SK-N-SH (cell line): ENCODE data around the gene PCSK6.

Experiments
- FOXM1 ChIP-seq: IDR thresholded peaks from 2 replicates; pipeline ENCODE4 v1.4.0; 2012; ENCODE audit warnings: low read depth, mild to moderate bottlenecking
- GABPA ChIP-seq: IDR thresholded peaks from 2 replicates; pipeline ENCODE4 v1.4.0; 2012; ENCODE audit warnings: low read depth, mild to moderate bottlenecking
- POLR2AphosphoS5 ChIP-seq: IDR thresholded peaks from 2 replicates; pipeline ENCODE4 v1.6.1; 2012; ENCODE audit warnings: low read depth, low read length
- SIN3A ChIP-seq: IDR thresholded peaks from 2 replicates; pipeline ENCODE4 v1.6.1; 2012; ENCODE audit warnings: low read depth, mild to moderate bottlenecking, low read length, moderate library complexity, borderline replicate concordance
- TF ChIP-seq, protein P1 (sequence below): fragments of 200-600 bp; sonication (generic); IDR thresholded peaks from 2 replicates; pipeline ENCODE4 v1.6.1; 2017; ENCODE audit warnings: antibody characterized with exemption, mild to moderate bottlenecking, moderate library complexity
- TF ChIP-seq, protein P2 (sequence below): IDR thresholded peaks from 2 replicates; pipeline ENCODE4 v1.4.0; 2012; ENCODE audit warnings: low read depth

DNA sequence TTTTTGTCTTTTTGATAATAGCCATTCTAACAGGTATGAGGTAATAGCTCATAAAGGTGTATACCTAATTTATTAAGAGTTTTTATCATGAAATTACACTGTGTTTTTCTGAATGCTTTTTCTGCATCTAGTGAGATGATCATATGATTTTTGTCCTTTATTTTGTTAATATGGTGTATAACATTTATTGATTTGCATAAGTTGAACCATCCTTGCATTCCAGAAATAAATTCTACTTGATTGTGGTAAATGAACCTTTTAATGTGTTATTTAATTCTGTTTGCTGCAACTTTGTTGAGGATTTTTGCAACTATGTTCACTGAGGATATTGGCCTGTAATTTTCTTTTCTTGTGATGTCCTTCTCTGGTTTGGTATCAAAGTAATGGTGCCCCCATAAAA is 28.0 kb upstream of the PCSK6 start:
- TF ChIP-seq GABPA = no peak
- TF ChIP-seq POLR2AphosphoS5 = no peak
- TF ChIP-seq, protein P1, sequence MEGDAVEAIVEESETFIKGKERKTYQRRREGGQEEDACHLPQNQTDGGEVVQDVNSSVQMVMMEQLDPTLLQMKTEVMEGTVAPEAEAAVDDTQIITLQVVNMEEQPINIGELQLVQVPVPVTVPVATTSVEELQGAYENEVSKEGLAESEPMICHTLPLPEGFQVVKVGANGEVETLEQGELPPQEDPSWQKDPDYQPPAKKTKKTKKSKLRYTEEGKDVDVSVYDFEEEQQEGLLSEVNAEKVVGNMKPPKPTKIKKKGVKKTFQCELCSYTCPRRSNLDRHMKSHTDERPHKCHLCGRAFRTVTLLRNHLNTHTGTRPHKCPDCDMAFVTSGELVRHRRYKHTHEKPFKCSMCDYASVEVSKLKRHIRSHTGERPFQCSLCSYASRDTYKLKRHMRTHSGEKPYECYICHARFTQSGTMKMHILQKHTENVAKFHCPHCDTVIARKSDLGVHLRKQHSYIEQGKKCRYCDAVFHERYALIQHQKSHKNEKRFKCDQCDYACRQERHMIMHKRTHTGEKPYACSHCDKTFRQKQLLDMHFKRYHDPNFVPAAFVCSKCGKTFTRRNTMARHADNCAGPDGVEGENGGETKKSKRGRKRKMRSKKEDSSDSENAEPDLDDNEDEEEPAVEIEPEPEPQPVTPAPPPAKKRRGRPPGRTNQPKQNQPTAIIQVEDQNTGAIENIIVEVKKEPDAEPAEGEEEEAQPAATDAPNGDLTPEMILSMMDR = no peak
- TF ChIP-seq SIN3A = no peak
- TF ChIP-seq, protein P2, sequence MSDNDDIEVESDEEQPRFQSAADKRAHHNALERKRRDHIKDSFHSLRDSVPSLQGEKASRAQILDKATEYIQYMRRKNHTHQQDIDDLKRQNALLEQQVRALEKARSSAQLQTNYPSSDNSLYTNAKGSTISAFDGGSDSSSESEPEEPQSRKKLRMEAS = no peak
- TF ChIP-seq FOXM1 = no peak
